HCT116 (cell line): Measurements from ENCODE around the gene ZNF225.

Experiments used
- POLR2A ChIP-seq: IDR thresholded peaks from 2 replicates; pipeline ENCODE4 v1.7.0; 2011; ENCODE audit warnings: borderline replicate concordance; ENCODE audit not compliant: insufficient read depth, insufficient read length; ENCODE audit errors: extremely low read depth
- SIN3A ChIP-seq: IDR thresholded peaks from 2 replicates; pipeline ENCODE4 v1.6.1; 2012; ENCODE audit warnings: low read depth
- TCF7L2 ChIP-seq: IDR thresholded peaks from 2 replicates; pipeline ENCODE4 v1.7.0; 2011; ENCODE audit warnings: borderline replicate concordance, inconsistent platforms; ENCODE audit not compliant: insufficient read depth, insufficient read length; ENCODE audit errors: extremely low read depth
- ZFX ChIP-seq: fragments of 450-650 bp; IDR thresholded peaks from 2 replicates; pipeline ENCODE4 v1.6.1; 2017
- TF ChIP-seq, protein P1 (sequence below), 3 experiments: fragments of 200-600 bp in 1 of 3; sonication (generic) in 1 of 3; IDR thresholded peaks in 2 of 3; conservative IDR thresholded peaks in 1 of 3; 2 replicates each; pipeline ENCODE4 v1.5.1; 2012 to 2017; ENCODE audit warnings: low read depth in 2 of 3, low read length in 2 of 3, antibody characterized with exemption in 1 of 3, borderline replicate concordance in 1 of 3, control low read depth in 1 of 3, mild to moderate bottlenecking in 1 of 3, mixed read lengths in 1 of 3, mixed run types in 1 of 3, moderate library complexity in 1 of 3; ENCODE audit not compliant: insufficient read depth in 1 of 3
- TF ChIP-seq, protein P2 (sequence below): IDR thresholded peaks from 2 replicates; pipeline ENCODE4 v1.6.1; 2012
- TF ChIP-seq, protein P3 (sequence below): IDR thresholded peaks from 2 replicates; pipeline ENCODE4 v1.6.1; 2012; ENCODE audit warnings: low read depth

DNA sequence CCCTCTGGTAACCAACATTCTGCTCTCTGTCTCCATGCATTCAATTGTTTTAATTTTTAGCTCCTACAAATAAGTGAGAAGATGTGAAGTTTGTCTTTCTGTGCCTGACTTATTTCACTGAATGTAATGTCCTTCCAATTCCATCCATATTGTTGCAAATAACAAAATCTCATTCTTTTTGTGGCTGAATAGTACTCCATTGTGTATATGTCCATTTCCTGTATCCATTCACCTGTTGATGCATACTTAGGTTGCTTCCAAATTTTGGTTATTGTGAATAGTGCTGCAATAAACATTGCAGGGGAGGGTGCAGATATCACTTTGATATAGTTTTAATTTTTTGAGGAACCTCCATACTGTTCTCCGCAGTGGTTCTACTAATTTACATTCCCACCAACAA, 43.8 kb upstream of the ZNF225 start:
- TF ChIP-seq ZFX (no peak), TCF7L2 (no peak), SIN3A (no peak), POLR2A (no peak)
- TF ChIP-seq, protein P1, sequence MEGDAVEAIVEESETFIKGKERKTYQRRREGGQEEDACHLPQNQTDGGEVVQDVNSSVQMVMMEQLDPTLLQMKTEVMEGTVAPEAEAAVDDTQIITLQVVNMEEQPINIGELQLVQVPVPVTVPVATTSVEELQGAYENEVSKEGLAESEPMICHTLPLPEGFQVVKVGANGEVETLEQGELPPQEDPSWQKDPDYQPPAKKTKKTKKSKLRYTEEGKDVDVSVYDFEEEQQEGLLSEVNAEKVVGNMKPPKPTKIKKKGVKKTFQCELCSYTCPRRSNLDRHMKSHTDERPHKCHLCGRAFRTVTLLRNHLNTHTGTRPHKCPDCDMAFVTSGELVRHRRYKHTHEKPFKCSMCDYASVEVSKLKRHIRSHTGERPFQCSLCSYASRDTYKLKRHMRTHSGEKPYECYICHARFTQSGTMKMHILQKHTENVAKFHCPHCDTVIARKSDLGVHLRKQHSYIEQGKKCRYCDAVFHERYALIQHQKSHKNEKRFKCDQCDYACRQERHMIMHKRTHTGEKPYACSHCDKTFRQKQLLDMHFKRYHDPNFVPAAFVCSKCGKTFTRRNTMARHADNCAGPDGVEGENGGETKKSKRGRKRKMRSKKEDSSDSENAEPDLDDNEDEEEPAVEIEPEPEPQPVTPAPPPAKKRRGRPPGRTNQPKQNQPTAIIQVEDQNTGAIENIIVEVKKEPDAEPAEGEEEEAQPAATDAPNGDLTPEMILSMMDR (IDR thresholded peaks at IDR 0.05 in 2 of 3, conservative IDR thresholded peaks at IDR 0.05 in 1 of 3; ENCODE audit: borderline replicate concordance in 1 of 3, insufficient read depth in 1 of 3, low read depth in 2 of 3, low read length in 2 of 3) = no peak
- TF ChIP-seq, protein P2, sequence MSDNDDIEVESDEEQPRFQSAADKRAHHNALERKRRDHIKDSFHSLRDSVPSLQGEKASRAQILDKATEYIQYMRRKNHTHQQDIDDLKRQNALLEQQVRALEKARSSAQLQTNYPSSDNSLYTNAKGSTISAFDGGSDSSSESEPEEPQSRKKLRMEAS = no peak
- TF ChIP-seq, protein P3, sequence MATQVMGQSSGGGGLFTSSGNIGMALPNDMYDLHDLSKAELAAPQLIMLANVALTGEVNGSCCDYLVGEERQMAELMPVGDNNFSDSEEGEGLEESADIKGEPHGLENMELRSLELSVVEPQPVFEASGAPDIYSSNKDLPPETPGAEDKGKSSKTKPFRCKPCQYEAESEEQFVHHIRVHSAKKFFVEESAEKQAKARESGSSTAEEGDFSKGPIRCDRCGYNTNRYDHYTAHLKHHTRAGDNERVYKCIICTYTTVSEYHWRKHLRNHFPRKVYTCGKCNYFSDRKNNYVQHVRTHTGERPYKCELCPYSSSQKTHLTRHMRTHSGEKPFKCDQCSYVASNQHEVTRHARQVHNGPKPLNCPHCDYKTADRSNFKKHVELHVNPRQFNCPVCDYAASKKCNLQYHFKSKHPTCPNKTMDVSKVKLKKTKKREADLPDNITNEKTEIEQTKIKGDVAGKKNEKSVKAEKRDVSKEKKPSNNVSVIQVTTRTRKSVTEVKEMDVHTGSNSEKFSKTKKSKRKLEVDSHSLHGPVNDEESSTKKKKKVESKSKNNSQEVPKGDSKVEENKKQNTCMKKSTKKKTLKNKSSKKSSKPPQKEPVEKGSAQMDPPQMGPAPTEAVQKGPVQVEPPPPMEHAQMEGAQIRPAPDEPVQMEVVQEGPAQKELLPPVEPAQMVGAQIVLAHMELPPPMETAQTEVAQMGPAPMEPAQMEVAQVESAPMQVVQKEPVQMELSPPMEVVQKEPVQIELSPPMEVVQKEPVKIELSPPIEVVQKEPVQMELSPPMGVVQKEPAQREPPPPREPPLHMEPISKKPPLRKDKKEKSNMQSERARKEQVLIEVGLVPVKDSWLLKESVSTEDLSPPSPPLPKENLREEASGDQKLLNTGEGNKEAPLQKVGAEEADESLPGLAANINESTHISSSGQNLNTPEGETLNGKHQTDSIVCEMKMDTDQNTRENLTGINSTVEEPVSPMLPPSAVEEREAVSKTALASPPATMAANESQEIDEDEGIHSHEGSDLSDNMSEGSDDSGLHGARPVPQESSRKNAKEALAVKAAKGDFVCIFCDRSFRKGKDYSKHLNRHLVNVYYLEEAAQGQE = no peak
